Esophagus muscularis mucosa (tissue), 3 donors: ENCODE results near the gene ALKBH1.

Experiments
- CTCF ChIP-seq, 3 experiments: fragments of 200-600 bp in 2 of 3; fragments of 450-650 bp in 1 of 3; sonication (generic) in 2 of 3; IDR thresholded peaks; one replicate each; pipeline ENCODE4 v1.5.1; 2017 to 2019; ENCODE audit warnings: antibody characterized with exemption in 3 of 3, mild to moderate bottlenecking in 2 of 3, moderate library complexity in 1 of 3
- POLR2A ChIP-seq: fragments of 450-650 bp; IDR thresholded peaks from one replicate; pipeline ENCODE4 v1.6.1; 2017; ENCODE audit warnings: antibody characterized with exemption, moderate library complexity, mild to moderate bottlenecking, low read depth
- POLR2AphosphoS5 ChIP-seq, 2 donors: sonication (generic); formaldehyde crosslinking; IDR thresholded peaks; one replicate each; pipeline ENCODE4 v1.6.1; 2017; ENCODE audit warnings: antibody characterized with exemption in 2 of 2

DNA sequence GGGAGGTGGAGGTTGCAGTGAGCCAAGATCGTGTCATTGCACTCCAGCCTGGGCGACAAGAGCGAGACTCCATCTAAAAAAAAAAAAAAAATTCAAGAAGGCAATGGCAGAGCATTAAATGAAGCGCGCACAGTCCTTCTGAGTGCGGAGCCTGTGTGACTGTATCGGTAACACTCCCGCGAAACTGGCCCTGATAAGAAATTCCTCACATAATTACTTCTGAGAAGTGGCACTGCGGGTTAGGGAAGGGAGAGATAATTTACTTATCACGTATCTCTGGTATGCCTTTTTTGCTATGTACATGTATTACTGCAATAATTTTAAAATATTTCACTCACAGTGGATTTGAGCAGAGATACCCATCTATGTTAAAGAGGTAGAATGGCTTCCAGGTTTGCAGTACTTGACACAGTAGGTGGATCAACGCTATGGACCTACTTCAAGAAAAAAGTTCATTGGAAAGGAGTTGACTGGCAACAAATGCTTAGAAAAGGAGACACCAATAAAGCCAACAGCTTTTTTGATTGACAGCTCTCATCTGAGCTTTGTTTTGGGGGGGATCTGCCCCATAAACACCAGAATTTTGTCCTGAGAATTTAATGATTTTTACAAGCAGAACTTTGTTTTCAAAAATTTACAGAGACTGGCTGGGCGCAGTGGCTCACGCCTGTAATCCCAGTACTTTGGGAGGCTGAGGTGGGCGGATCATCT lies 62.1 kb downstream of the ALKBH1 start:
- TF ChIP-seq CTCF (IDR thresholded peaks at IDR 0.05) = no peak
- no peak for TF ChIP-seq POLR2A
- no peak for TF ChIP-seq POLR2AphosphoS5 (IDR thresholded peaks at IDR 0.05)
